NCI-H345 treated with DMSO at 0.1 percent for 48 hours (cell line): ENCODE measurements around the gene ERMN.
"Not testable (repeated sequence)": the region's sequence is repeated elsewhere in the genome, so short reads cannot be mapped to it uniquely, and the experiment has no call there.

Experiments used
- DNase-seq: peaks from one replicate; lab custom pipeline; 2025; ENCODE audit not compliant: unreplicated experiment; lab: John Stamatoyannopoulos, UW

ERMN gene

DNA sequence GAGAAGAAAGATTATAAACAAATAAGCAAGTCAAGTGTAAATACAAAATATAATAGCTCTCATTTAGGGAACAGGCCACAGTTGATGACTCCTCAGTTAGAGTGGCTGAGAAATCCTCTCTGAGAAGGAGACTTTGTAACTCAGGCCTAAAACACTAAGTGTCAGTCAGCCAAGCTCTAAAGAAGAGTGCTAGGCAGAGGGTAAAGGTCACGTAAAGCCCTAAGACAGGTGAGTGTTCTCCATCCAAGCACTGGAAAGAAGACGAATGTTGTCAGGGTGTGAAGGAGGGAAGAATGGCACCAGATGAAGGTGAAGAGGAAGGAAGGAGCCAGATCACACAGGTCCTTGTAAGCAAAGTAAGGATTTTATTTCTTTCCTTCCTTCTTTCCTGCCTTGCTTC is 24.3 kb downstream of the ERMN start:
- DNase-seq: no peak

DNA sequence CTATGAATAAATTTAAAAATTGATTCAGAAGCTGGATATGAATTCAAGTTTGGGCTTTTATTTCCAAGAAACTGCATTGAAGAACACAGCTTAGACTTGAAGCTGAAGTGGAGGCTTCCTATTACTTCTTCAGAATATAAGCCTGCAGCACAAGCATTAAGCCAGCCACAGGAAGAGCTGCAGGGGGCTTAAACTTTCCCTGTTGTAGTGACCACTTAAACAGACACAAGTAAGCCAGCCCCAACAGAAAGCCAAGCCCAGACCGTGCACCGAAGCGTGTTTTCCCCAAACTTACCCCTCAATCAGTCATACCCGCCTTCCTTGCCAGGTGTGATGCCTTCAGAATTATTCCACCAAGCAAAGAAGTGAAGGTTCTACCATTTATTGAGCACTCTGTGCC is 28.7 kb downstream of the ERMN start:
- no peak for DNase-seq

DNA sequence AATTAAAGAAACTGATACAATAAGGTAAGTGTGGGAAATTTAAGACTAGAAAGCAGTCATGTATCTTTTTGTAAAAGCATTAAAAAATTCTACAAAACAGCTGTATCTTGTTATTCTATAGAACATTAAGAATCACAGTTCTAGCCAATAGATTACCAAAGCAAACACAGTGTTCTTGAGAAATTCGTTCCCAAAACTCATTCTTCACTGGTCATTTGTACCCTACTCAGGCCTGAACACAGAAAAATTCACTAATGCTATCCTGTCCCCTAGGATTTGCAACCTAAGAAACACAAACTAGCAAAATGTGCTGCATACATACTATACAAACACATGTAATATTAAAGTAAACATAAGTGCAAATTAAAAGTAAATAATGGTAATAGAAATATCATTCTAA is 29.1 kb downstream of the ERMN start:
- DNase-seq: no peak

DNA sequence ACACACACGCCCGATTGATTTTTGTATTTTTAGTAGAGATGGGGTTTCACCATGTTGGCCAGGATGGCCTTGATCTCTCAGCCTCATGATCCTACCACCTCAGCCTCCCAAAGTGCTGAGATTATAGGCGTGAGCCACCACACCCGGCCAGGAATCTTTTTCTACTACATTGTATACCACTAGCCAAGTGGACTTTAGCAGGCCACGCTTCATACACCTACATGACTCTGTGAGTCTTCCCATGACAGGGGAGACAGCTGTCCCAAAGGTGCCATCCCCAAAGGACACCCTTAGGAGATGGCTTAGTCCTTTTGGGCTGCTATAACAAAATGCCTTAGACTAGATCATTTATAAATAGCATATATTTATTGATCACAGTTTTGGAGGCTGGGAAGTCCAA is 32.8 kb downstream of the ERMN start:
- DNase-seq: no peak

DNA sequence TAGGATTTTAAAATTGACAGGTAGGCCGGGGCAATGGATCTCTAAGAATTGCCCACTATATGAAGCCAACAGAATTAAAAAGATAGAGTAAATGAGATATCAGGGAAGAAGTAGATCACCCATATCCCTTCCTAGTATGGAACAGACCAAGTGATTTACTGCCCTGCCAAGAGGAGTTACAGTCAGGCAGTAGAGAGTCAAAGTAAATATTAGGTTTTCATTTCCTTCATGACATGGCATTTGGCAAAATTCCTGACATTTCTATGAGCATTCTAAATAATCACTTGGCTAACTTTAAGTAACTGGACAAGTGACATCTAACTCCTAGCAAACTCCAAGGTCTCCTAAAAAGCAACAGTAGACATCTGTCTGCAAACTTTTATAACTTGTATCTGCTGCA is 34.6 kb downstream of the ERMN start:
- no peak for DNase-seq

DNA sequence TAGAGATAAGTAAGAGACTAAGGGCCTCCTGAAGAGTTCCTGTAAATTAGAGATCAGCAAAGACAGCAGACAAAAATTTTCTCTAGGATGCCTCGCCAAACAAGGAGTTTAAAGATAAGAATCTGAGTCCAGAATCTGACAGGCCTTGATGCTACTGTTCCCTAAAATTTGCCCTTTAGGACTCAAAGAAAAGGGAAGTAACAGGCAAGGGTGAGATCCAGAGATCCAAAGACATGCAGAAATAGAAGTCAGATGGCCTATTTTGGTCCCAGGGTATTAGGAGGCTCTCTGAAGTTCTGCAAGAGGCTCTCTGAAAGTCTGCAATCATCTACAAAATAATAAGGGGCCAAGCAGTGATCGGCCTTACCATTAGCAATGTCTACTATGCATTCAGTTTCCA is 35.1 kb downstream of the ERMN start:
- DNase-seq: no peak

DNA sequence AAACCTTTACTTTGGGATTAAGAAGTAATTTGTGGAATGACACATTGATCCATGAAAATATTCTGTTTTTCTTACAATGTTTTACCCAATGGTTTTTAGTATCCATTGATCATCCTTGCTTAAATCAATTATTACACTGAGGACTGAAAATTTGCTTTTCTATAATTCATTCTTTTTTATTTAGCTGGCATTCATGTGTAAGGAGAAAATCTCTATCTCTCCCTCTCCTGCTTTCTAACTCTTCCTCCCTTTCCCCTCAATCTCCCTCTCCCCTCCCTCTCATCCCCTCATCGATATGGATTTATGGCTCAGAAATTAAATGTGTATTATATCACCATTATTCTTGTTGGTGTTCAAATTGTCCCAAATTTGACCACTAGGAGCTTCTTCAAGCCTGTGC is 38.5 kb downstream of the ERMN start:
- no peak for DNase-seq

DNA sequence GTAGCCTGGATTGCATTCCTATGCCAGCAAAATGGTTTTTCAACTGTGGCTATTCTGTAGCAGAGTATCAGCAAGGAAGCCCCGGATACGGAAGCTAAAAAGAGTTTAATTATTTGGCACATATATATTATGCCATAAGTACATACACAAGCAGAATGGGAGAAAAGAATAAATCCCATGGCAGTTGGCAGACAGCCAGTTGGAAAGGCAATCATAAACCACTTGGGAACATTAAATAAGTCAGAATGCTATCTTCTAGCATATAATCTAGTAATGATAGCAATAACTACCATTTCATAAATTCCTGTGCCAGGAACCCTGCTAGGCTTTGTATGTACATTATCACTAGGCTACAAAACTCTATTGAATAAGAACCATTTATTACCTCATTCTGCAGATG is 42.2 kb downstream of the ERMN start:
- DNase-seq: no peak

DNA sequence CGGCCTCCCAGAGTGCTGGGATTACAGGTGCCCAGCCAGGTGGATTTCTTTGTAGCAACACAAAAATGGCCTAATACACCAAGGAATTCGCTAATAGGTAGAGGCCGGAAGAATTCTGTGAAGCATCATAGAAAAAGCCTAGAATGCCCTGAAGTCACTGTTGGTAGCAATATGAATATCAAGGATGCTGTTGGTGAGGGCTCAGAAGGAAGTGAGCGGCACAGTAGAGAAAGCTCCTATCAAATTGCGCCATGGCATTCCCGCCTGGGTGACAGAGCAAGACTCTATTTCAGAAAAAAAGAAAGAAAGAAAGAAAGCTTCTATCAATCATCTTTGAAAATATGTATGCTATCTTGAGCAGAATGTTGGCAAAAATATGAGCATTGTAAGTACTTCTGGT is 44.3 kb downstream of the ERMN start:
- no peak for DNase-seq

DNA sequence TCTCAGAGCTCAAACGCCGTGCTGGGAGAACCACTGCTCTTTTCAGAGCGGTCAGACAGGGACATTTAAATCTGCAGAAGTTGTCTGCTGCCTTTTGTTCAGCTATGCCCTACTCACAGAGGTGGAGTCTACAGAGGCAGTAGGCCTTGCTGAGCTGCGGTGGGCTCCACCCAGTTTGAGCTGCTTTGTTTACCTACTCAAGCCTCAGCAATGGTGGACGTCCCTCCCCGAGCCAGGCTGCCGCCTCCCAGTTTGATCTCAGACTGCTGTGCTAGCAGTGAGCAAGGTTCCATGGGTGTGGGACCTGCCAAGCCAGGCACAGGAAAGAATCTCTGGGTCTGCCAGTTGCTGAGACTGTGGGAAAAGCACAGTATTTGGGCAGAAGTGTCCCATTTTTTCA is 46.3 kb downstream of the ERMN start:
- DNase-seq: not testable (repeated sequence)

DNA sequence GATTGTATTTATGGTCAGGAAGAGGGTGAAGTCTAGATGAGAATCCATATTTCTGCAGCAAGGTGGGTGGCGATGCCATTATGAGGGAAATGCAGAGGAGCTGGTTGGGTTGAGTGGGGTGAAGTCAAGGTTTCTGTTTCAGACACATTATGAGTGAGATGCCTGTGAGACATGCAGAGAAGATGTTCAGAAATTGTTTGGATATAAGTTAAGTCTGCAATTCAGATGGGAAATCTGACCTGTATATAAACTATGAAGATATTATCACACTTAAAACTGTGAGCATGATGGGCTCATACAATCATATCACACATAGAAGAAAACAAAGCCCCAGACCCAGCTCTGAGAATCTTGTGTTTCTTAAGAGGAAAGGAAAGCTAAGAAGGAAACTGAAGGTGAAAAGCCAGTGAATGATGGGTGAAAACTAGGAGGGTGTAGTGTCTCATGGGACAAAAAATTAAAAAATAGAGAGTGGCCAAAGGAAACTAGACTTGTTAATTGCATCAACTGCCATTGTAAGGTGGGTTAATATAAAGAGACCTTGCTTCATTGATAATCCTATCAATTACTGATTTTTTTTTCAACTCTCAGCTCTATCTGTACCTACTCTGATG is 53.9 kb downstream of the ERMN start:
- no peak for DNase-seq

DNA sequence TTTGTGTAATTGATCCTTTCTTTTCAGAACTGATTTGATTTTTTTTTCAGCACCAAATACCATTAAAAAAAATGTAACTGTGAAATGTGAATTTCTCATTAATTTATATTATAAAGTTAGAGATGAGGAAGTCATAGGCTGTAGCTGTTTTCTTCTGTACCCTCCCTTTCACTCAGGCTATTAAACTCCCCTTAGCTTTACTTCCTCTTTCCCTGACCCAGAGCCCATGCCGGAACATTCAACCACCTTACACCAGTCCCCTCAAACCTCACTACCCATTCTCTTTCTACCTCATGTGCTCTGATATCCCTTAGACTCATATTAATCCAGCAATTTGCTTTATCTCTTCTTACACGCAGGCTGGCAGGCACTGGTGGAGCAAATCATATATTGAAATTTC is 55.7 kb downstream of the ERMN start:
- DNase-seq: no peak

DNA sequence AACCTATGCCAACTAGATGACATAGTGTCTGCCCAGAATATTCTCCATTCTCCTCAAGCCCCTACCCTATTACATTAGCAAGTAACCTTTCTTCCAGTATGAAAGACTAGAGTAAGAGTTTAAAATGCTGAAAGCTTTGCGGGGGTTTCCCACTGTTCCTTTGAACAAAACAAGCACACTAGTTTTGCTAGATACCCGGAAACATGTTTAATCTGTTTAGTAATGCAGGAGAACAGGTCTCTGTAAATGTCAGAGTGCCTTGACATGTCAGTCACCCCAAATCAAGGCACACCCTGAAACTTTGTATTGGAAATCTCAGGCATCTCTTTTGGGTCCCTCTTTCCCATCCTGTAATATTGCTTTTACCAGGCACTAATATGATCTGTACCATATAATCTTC is 56.6 kb downstream of the ERMN start:
- no peak for DNase-seq
